HG02885 (cell line): Measurements from ENCODE around the gene MVK.

Experiments
- ATAC-seq: cut with Tn5 transposase; IDR thresholded peaks from one replicate; pipeline ENCODE4 v1.9.1; 2021; ENCODE audit warnings: mild to moderate bottlenecking; ENCODE audit not compliant: unreplicated experiment, poor library complexity

Gene MVK

GRCh38 chr12:109605016-109605415 lies 31.4 kb downstream of the MVK start:
- no peak for ATAC-seq

GRCh38 chr12:109605599-109606228 lies 32.1 kb downstream of the MVK start:
- no peak for ATAC-seq

GRCh38 chr12:109606320-109607028 lies 32.9 kb downstream of the MVK start:
- no peak for ATAC-seq

- no peak for ATAC-seq
Observed at GRCh38 chr12:109607618-109608017, 34.0 kb downstream of the MVK start.

GRCh38 chr12:109608270-109608669 lies 34.7 kb downstream of the MVK start:
- no peak for ATAC-seq

GRCh38 chr12:109608793-109609192 lies 35.2 kb downstream of the MVK start:
- ATAC-seq = no peak

- ATAC-seq = no peak
Observed at GRCh38 chr12:109609342-109609741, 35.7 kb downstream of the MVK start.

GRCh38 chr12:109610523-109610922 lies 36.9 kb downstream of the MVK start:
- ATAC-seq = no peak

- no peak for ATAC-seq
Observed at GRCh38 chr12:109611223-109611622, 37.6 kb downstream of the MVK start.

- ATAC-seq = no peak
Observed at GRCh38 chr12:109612003-109612402, 38.4 kb downstream of the MVK start.

GRCh38 chr12:109612975-109613502 lies 39.4 kb downstream of the MVK start:
- no peak for ATAC-seq

- no peak for ATAC-seq
Observed at GRCh38 chr12:109613649-109614455, 40.3 kb downstream of the MVK start.

GRCh38 chr12:109615556-109616229 lies 42.1 kb downstream of the MVK start:
- ATAC-seq = no peak

- no peak for ATAC-seq
Observed at GRCh38 chr12:109617491-109617890, 43.9 kb downstream of the MVK start.

- no peak for ATAC-seq
Observed at GRCh38 chr12:109618082-109618481, 44.5 kb downstream of the MVK start.

GRCh38 chr12:109619002-109619604 lies 45.5 kb downstream of the MVK start:
- ATAC-seq = no peak

- ATAC-seq = no peak
Observed at GRCh38 chr12:109621211-109621694, 47.7 kb downstream of the MVK start.

GRCh38 chr12:109621901-109622364 lies 48.3 kb downstream of the MVK start:
- no peak for ATAC-seq

GRCh38 chr12:109624467-109624866 lies 50.9 kb downstream of the MVK start:
- ATAC-seq = no peak

GRCh38 chr12:109625131-109625559 lies 51.6 kb downstream of the MVK start:
- no peak for ATAC-seq
